Liver (tissue), 3 donors: ENCODE data around the gene PCNA.

Source experiments
- ATF3 ChIP-seq: IDR thresholded peaks from 2 replicates; pipeline ENCODE4 v1.6.1; 2016; ENCODE audit warnings: antibody characterized with exemption
- CTCF ChIP-seq: fragments of 150-350 bp; IDR thresholded peaks from 2 replicates; pipeline ENCODE4 v1.5.1; 2017; ENCODE audit warnings: improper control_type of control experiment, low read depth, low read length; ENCODE audit not compliant: missing input control
- FOXA2 ChIP-seq: IDR thresholded peaks from 2 replicates; pipeline ENCODE4 v1.6.1; 2016; ENCODE audit warnings: antibody characterized with exemption
- GABPA ChIP-seq, 2 donors: IDR thresholded peaks in 1 of 2; conservative IDR thresholded peaks in 1 of 2; 2 replicates each; pipeline ENCODE4 v1.6.1; 2016; ENCODE audit warnings: antibody characterized with exemption in 2 of 2, mild to moderate bottlenecking in 1 of 2, moderate library complexity in 1 of 2
- JUND ChIP-seq, 2 donors: IDR thresholded peaks; 2 replicates each; pipeline ENCODE4 v1.6.1; 2016; ENCODE audit warnings: antibody characterized with exemption in 2 of 2
- MAX ChIP-seq: IDR thresholded peaks from 2 replicates; pipeline ENCODE4 v1.6.1; 2016; ENCODE audit warnings: antibody characterized with exemption
- NR2F2 ChIP-seq: IDR thresholded peaks from 2 replicates; pipeline ENCODE4 v1.6.1; 2016; ENCODE audit warnings: antibody characterized with exemption
- RAD21 ChIP-seq, 2 donors: IDR thresholded peaks; 2 replicates each; pipeline ENCODE4 v1.6.1; 2016; ENCODE audit warnings: antibody characterized with exemption in 2 of 2, mild to moderate bottlenecking in 2 of 2
- REST ChIP-seq: IDR thresholded peaks from 2 replicates; pipeline ENCODE4 v1.6.1; 2016; ENCODE audit warnings: antibody characterized with exemption, mild to moderate bottlenecking
- SP1 ChIP-seq: IDR thresholded peaks from 2 replicates; pipeline ENCODE4 v1.6.1; 2018; ENCODE audit warnings: antibody characterized with exemption, mild to moderate bottlenecking
- TAF1 ChIP-seq: conservative IDR thresholded peaks from 2 replicates; pipeline ENCODE4 v1.6.1; 2016; ENCODE audit warnings: antibody characterized with exemption, mild to moderate bottlenecking
- YY1 ChIP-seq: IDR thresholded peaks from 2 replicates; pipeline ENCODE4 v1.6.1; 2016; ENCODE audit warnings: antibody characterized with exemption, mild to moderate bottlenecking
- TF ChIP-seq, protein P1 (sequence below): IDR thresholded peaks from 2 replicates; pipeline ENCODE4 v1.6.1; 2016; ENCODE audit warnings: antibody characterized with exemption
- donor health status: healthy.
- donor health status: healthy.

- TF ChIP-seq CTCF (no peak), JUND (IDR thresholded peaks at IDR 0.05) (no peak), SP1 (no peak), RAD21 (IDR thresholded peaks at IDR 0.05) (no peak), MAX (no peak), REST (no peak), NR2F2 (no peak), GABPA (IDR thresholded peaks at IDR 0.05 in 1 of 2, conservative IDR thresholded peaks at IDR 0.05 in 1 of 2) (no peak), FOXA2 (no peak), TAF1 (no peak), ATF3 (no peak), YY1 (no peak)
- TF ChIP-seq, protein P1, sequence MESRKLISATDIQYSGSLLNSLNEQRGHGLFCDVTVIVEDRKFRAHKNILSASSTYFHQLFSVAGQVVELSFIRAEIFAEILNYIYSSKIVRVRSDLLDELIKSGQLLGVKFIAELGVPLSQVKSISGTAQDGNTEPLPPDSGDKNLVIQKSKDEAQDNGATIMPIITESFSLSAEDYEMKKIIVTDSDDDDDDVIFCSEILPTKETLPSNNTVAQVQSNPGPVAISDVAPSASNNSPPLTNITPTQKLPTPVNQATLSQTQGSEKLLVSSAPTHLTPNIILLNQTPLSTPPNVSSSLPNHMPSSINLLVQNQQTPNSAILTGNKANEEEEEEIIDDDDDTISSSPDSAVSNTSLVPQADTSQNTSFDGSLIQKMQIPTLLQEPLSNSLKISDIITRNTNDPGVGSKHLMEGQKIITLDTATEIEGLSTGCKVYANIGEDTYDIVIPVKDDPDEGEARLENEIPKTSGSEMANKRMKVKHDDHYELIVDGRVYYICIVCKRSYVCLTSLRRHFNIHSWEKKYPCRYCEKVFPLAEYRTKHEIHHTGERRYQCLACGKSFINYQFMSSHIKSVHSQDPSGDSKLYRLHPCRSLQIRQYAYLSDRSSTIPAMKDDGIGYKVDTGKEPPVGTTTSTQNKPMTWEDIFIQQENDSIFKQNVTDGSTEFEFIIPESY = no peak
Measured at GRCh38 chr20:5143851-5144250, 24.1 kb upstream of the PCNA start.
